A549 (cell line): ENCODE results near the gene PLCD3. TPM values are rescaled to one million over a fixed set of nuclear protein-coding genes. Genes with fewer than 3 reads are reported as not detected.

Experiments used
- polyA plus RNA-seq, 4 experiments: library from polyadenylated mRNA; depleted of rRNA in 3 of 4; stranded (reverse); fragments of >200 nt; fragmentation: RNase III in 1 of 4; extraction: RNeasy Plus Mini Kit Qiagen cat#74134 plus additional on column Dnase treatment in 1 of 4; gene quantifications; 2 replicates in 3 of 4; 3 replicates in 1 of 4; pipeline ENCODE4 v1.2.3, GENCODE V29; 2011 to 2017
- small RNA-seq, 6 experiments: library from RNA; depleted of rRNA; stranded (forward); fragments of <200 nt; gene quantifications; one replicate each; pipeline ENCODE3, GENCODE V24; 2012

PLCD3 gene
- polyA plus RNA-seq, 2 of the 4 experiments (the other 2 are of a cell fraction): 56.6 to 105 TPM

Small RNAs within 50 kb of the gene (small RNA-seq; reads per million reads assigned to genes)
- gene MIR6784: 0 to 2.1 (median 0) reads per million in 6 experiments
- gene RF00019: 0 reads per million in 6 experiments

Other genes with a start within 250 kb of the PLCD3 start
- 254 and 353 TPM in 2 replicates for gene EFTUD2, start 233.1 kb downstream of the PLCD3 start, polyA plus RNA-seq (2011; rRNA removed)
- gene EFTUD2, start 233.1 kb downstream of the PLCD3 start, polyA plus RNA-seq (2017; fragmentation: RNase III; extraction: RNeasy Plus Mini Kit Qiagen cat#74134 plus additional on column Dnase treatment): 216 to 251 TPM (median 224 TPM) in 3 replicates
- gene GFAP, start 217.0 kb downstream of the PLCD3 start, polyA plus RNA-seq (2011; rRNA removed): 1.8 and 2.1 TPM in 2 replicates
- gene GFAP, start 217.0 kb downstream of the PLCD3 start, polyA plus RNA-seq (2017; fragmentation: RNase III; extraction: RNeasy Plus Mini Kit Qiagen cat#74134 plus additional on column Dnase treatment): 1.2 to 1.5 TPM (median 1.4 TPM) in 3 replicates
- 19.6 and 20.5 TPM in 2 replicates for gene KIF18B, start 184.7 kb downstream of the PLCD3 start, polyA plus RNA-seq (2011; rRNA removed)
- 39.9 to 41.7 TPM (median 41.7 TPM) in 3 replicates for gene KIF18B, start 184.7 kb downstream of the PLCD3 start, polyA plus RNA-seq (2017; fragmentation: RNase III; extraction: RNeasy Plus Mini Kit Qiagen cat#74134 plus additional on column Dnase treatment)
- gene C1QL1, start 164.2 kb downstream of the PLCD3 start, polyA plus RNA-seq (2011; rRNA removed): 1.9 and 2.6 TPM in 2 replicates
- gene C1QL1, start 164.2 kb downstream of the PLCD3 start, polyA plus RNA-seq (2017; fragmentation: RNase III; extraction: RNeasy Plus Mini Kit Qiagen cat#74134 plus additional on column Dnase treatment): 7.4 to 9.3 TPM (median 8.5 TPM) in 3 replicates
- gene DCAKD, start 80.9 kb downstream of the PLCD3 start, polyA plus RNA-seq (2011; rRNA removed): 21.4 and 26.2 TPM in 2 replicates
- 17.4 to 18.7 TPM (median 18.2 TPM) in 3 replicates for gene DCAKD, start 80.9 kb downstream of the PLCD3 start, polyA plus RNA-seq (2017; fragmentation: RNase III; extraction: RNeasy Plus Mini Kit Qiagen cat#74134 plus additional on column Dnase treatment)
- 82.9 and 95.8 TPM in 2 replicates for gene NMT1, start 71.2 kb downstream of the PLCD3 start, polyA plus RNA-seq (2011; rRNA removed)
- gene NMT1, start 71.2 kb downstream of the PLCD3 start, polyA plus RNA-seq (2017; fragmentation: RNase III; extraction: RNeasy Plus Mini Kit Qiagen cat#74134 plus additional on column Dnase treatment): 270 to 323 TPM (median 299 TPM) in 3 replicates
- 11.2 and 11.4 TPM in 2 replicates for gene ACBD4, start 3.2 kb upstream of the PLCD3 start, polyA plus RNA-seq (2011; rRNA removed)
- gene ACBD4, start 3.2 kb upstream of the PLCD3 start, polyA plus RNA-seq (2017; fragmentation: RNase III; extraction: RNeasy Plus Mini Kit Qiagen cat#74134 plus additional on column Dnase treatment): 13.0 to 14.8 TPM (median 13.7 TPM) in 3 replicates
- 39.3 and 54.0 TPM in 2 replicates for gene HEXIM1, start 16.0 kb upstream of the PLCD3 start, polyA plus RNA-seq (2011; rRNA removed)
- gene HEXIM1, start 16.0 kb upstream of the PLCD3 start, polyA plus RNA-seq (2017; fragmentation: RNase III; extraction: RNeasy Plus Mini Kit Qiagen cat#74134 plus additional on column Dnase treatment): 118 to 143 TPM (median 131 TPM) in 3 replicates
- 14.5 and 15.5 TPM in 2 replicates for gene HEXIM2, start 29.4 kb upstream of the PLCD3 start, polyA plus RNA-seq (2011; rRNA removed)
- gene HEXIM2, start 29.4 kb upstream of the PLCD3 start, polyA plus RNA-seq (2017; fragmentation: RNase III; extraction: RNeasy Plus Mini Kit Qiagen cat#74134 plus additional on column Dnase treatment): 16.1 to 23.1 TPM (median 21.2 TPM) in 3 replicates
- gene FMNL1, start 89.4 kb upstream of the PLCD3 start, polyA plus RNA-seq (2011; rRNA removed): 8.6 and 17.5 TPM in 2 replicates
- 43.9 to 47.9 TPM (median 44.0 TPM) in 3 replicates for gene FMNL1, start 89.4 kb upstream of the PLCD3 start, polyA plus RNA-seq (2017; fragmentation: RNase III; extraction: RNeasy Plus Mini Kit Qiagen cat#74134 plus additional on column Dnase treatment)
- 0.05 and 0.08 TPM in 2 replicates for gene SPATA32, start 129.6 kb upstream of the PLCD3 start, polyA plus RNA-seq (2011; rRNA removed)
- 0.09 to 0.25 TPM (median 0.21 TPM) in 3 replicates for gene SPATA32, start 129.6 kb upstream of the PLCD3 start, polyA plus RNA-seq (2017; fragmentation: RNase III; extraction: RNeasy Plus Mini Kit Qiagen cat#74134 plus additional on column Dnase treatment)
- gene MAP3K14, start 184.5 kb upstream of the PLCD3 start, polyA plus RNA-seq (2011; rRNA removed): 9.1 and 10.9 TPM in 2 replicates
- 30.7 to 53.6 TPM (median 34.5 TPM) in 3 replicates for gene MAP3K14, start 184.5 kb upstream of the PLCD3 start, polyA plus RNA-seq (2017; fragmentation: RNase III; extraction: RNeasy Plus Mini Kit Qiagen cat#74134 plus additional on column Dnase treatment)